GM12873 (cell line): ENCODE measurements around the gene NANOS2.

Experiments used
- TF ChIP-seq, protein P1 (sequence below): IDR thresholded peaks from 2 replicates; pipeline ENCODE4 v1.5.1; 2012; ENCODE audit warnings: low read depth, mild to moderate bottlenecking, moderate library complexity, low read length, control low read depth; ENCODE audit not compliant: insufficient read depth; ENCODE audit errors: missing control alignments

Gene NANOS2

DNA sequence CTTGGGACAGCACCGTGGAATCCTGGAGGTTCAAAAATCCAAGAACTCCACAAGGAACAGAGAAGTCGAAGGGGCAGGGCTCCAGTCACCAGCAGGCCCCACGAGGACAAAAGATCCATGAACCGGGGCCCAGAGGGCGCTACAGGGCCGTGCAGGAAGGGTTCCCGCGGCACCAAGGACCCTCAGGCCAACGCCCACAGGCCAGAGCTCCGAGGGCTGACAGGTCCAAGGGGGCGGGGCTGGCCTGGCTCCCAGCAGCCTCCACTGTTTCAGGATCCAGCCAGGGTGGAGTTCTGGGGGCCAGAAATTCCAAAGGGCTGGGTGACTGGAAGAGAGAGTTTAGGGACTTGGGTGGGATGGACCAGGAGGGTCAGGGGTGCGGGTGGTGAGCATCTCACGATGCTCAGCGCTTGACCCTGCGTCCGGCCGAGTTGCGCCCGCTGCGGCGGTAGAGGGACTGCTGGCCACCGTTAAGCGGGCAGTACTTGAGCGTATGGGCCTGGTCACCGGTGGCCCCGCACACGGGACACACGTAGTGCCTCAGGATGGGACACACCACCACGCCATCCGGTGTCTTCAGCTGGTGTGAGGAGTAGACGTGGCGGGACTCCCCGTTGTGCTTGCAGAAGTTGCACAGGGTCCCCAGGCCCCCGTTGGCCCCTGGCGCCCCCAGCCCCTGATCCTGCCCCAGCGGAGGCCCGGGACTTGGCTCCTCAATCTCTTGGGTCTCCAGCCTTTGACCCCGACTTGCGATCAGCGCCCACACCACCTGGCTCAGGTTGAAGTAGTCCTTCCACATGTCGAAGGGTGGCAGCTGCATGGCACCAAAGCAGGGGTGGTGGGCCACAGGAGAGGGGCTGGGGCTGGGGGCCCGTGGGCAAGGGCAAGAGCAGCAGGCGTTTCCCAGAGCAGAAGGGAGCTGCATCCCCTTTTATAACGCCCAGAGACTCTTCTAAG lies at the start of gene NANOS2:
Gene NANOS2, minus strand, starts transcription at position 905 of the 957 bp plus-strand sequence. Its CDS starts 85 bp downstream, at position 820.
- TF ChIP-seq, protein P1, sequence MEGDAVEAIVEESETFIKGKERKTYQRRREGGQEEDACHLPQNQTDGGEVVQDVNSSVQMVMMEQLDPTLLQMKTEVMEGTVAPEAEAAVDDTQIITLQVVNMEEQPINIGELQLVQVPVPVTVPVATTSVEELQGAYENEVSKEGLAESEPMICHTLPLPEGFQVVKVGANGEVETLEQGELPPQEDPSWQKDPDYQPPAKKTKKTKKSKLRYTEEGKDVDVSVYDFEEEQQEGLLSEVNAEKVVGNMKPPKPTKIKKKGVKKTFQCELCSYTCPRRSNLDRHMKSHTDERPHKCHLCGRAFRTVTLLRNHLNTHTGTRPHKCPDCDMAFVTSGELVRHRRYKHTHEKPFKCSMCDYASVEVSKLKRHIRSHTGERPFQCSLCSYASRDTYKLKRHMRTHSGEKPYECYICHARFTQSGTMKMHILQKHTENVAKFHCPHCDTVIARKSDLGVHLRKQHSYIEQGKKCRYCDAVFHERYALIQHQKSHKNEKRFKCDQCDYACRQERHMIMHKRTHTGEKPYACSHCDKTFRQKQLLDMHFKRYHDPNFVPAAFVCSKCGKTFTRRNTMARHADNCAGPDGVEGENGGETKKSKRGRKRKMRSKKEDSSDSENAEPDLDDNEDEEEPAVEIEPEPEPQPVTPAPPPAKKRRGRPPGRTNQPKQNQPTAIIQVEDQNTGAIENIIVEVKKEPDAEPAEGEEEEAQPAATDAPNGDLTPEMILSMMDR: no peak

DNA sequence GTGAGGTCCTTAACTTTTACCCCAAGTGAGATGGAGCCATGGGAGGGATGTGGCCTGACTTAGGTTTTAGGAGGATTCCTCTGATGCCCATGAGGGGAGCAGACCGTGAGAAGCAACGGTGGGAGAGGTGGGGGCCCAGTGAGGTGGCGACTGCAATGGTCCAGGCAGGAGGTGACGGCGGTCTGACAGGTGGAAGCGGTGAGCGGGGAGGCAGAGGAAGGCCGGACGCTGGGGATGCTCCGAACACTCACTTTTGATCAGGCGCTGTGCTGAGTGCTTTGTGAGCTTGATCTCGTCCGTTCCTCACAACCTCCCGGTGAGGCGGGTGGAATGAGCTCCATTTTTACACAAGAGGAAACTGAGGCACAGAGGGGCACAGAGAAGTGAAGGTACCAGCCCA lies 47.4 kb upstream of the NANOS2 start:
- TF ChIP-seq, protein P1: no peak

DNA sequence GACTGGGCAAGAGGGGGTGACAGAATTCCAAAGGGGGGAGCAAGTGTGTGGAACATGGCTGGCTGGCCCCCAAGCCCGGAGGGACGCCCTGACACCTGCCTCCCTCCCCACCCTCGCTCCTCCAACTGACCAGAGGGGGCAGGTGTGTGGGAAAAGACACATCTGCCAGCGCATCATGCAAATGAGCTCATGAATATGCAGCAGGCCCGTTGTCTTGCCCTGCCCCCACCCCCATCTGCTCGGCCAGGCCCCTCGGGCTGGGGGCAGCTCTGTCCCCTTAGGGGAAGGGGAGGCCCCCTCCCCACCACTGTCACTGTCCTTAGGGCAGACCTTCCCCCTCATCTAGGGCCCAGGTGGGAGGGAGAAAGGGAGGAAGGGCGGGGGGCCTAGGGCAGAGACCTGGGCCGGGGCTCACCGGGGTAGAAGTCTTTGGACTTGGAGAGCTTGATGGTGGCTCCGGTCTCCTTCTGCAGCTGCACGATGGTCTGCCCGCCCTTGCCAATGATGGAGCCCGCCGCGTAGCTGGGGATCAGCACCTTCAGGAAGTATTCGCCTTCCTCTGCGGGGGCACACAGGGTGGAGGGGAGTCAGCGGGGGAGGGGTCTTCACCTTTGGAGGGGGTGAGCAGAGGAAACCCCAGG lies 46.1 kb upstream of the NANOS2 start:
- TF ChIP-seq, protein P1: no peak

DNA sequence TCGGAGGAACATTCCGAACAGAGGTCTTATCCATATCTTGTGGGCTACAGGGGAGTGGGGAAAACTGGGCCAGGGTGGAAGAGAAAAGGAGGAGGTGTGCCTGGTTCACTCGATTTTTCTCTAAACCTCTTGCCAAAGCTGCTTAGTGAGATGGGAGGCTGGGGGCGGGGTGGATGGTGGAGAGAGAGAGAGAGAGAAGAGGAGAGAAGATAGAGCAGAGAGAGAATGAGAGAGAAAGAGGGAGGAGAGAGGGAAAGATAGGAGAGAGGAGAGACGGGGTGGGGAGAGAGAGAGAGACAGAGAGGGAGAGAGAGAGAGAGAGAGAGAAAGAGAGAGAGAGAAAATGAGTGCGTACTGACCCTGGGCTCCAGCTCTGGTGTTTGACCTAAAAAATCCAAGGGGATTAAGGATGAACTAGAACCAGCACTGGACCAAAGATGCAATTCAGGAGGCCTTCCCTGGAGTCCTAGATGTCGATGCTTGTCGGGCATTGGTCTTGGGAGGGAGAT lies 45.0 kb upstream of the NANOS2 start:
- TF ChIP-seq, protein P1: no peak

DNA sequence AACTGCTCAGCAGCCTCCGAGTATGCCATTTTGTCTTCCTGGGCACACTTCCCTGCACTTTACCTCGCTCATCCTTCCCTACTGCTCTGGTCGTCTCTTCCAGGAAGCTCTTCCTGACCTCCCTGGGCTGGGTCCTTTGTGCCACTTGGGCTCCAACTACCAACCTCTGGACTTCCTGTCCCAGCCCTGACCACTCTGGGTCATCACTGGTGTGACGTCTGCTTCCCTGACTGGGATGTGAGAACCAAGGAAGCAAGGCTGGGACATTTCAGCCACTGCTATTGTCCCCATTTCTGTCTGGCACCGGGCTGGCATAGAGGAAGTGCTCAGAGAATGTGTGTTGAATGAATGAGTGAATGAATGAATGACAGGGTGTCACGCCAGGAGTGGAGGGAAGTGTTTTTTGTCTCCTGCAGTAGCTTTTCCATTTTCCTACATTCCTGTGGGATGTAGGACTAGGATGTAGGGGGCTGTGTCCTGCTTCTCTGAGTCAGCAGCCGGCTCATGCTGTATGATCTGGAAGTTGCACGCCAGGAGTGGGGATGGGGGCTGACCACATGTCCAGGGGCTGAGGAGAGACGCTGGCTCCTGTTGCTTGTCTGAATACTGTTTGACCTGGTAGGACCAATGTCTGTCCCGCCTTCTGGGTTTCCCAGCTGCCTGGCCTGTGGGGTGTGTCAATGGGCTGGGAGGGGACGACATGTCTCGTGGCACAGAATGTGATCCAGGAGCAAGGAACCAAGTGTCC lies 44.4 kb upstream of the NANOS2 start:
- TF ChIP-seq, protein P1: no peak

DNA sequence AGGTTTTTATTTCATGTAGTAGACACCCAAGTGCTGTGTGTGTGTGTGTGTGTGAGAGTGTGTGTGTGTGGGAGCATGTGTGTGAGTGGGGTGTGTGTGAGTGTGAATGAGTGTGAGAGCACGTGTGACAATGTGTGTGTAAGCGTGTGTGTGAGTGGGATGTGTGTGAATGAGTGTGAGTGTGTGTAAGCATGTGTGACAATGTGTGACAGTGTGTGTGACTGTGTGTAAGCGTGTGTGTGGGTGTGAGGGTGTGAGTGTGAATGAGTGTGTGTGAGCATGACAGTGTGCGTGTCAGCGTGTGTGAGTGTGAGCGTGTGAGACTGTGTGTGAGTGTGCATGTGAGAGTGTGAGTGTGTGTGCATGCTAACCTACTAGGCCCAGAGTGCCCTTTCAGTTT lies 43.7 kb upstream of the NANOS2 start:
- TF ChIP-seq, protein P1: no peak
